Muscle of leg (tissue), 9 donors: ENCODE measurements around the gene CLEC18B. TPM values are rescaled to one million over a fixed set of nuclear protein-coding genes. Genes with fewer than 3 reads are reported as not detected.

Experiments
- polyA plus RNA-seq, 8 donors: library from polyadenylated mRNA; unstranded; fragments of 120-200 nt; gene quantifications; one replicate each; pipeline versions ENCODE4 v1.2.1 to v1.2.3, GENCODE V29; 2013; ENCODE audit warnings: inconsistent platforms in 1 of 8, low replicate concordance in 1 of 8; ENCODE audit not compliant: insufficient read length in 8 of 8, insufficient read depth in 1 of 8
- total RNA-seq: library from RNA; stranded (reverse); fragments of 120-200 nt; gene quantifications from one replicate; pipeline ENCODE4 v1.2.4, GENCODE V29; 2013

The CLEC18B gene
- total and polyA plus RNA-seq, 9 donors = 0.95 to 3.1 (median 1.8) TPM; not detected in 1

Other genes starting within 250 kb of the CLEC18B start
- 69.1 TPM for gene PSMD7, start 124.7 kb downstream of the CLEC18B start, total RNA-seq
- gene PSMD7, start 124.7 kb downstream of the CLEC18B start, polyA plus RNA-seq = 100 to 1,000 TPM in 1 of 8 donors, 10 to 100 TPM in 7; 82.4 to 102 (median 93.4) TPM
- gene NPIPB15, start 45.2 kb downstream of the CLEC18B start, total RNA-seq = 3.1 TPM
- 10 to 100 TPM in 1 of 8 donors, 1 to 10 TPM in 7; 3.0 to 10.7 (median 5.3) TPM for gene NPIPB15, start 45.2 kb downstream of the CLEC18B start, polyA plus RNA-seq
- 84.4 TPM for gene GLG1, start 185.6 kb upstream of the CLEC18B start, total RNA-seq
- gene GLG1, start 185.6 kb upstream of the CLEC18B start, polyA plus RNA-seq = 100 to 1,000 TPM in 6 of 8 donors, 10 to 100 TPM in 2; 90.5 to 144 (median 123) TPM
- gene RFWD3, start 245.4 kb upstream of the CLEC18B start, total RNA-seq = 9.5 TPM
- 10 to 100 TPM in 7 of 8 donors, 1 to 10 TPM in 1; 9.8 to 16.1 (median 12.2) TPM for gene RFWD3, start 245.4 kb upstream of the CLEC18B start, polyA plus RNA-seq